Right lobe of liver (tissue), 6 donors: ENCODE measurements around the gene DAB2. TPM values are rescaled to one million over a fixed set of nuclear protein-coding genes. Genes with fewer than 3 reads are reported as not detected.

ENCODE experiments used
- ATAC-seq, 4 donors: fragments of 200-7000 bp; cut with Tn5 transposase; one replicate each; pipeline ENCODE4 v1.9.1; 2020; ENCODE audit warnings: mild to moderate bottlenecking in 4 of 4, moderate library complexity in 4 of 4
- DNase-seq, 3 donors: peaks; one replicate each; pipeline ENCODE4 v3.0.0-alpha.2; 2020
- H3K27ac ChIP-seq, 3 donors: fragments of 200-600 bp; one replicate each; pipeline ENCODE4 v1.8.0; 2022
- H3K27me3 ChIP-seq, 2 donors: fragments of 200-600 bp; one replicate each; pipeline ENCODE4 v1.8.0; 2022
- H3K36me3 ChIP-seq, 4 donors: fragments of 200-600 bp; sonication (generic) in 1 of 4; one replicate each; pipeline versions ENCODE4 v1.5.1 to v1.8.0; 2017 to 2022; ENCODE audit warnings: control low read depth in 1 of 4
- H3K4me1 ChIP-seq, 4 donors: fragments of 200-600 bp; sonication (generic) in 1 of 4; one replicate each; pipeline versions ENCODE4 v1.5.1 to v1.8.0; 2017 to 2022; ENCODE audit warnings: control low read depth in 1 of 4
- H3K4me3 ChIP-seq, 3 donors: fragments of 200-600 bp; one replicate each; pipeline ENCODE4 v1.8.0; 2022
- H3K9me3 ChIP-seq, 4 donors: fragments of 200-600 bp; sonication (generic) in 1 of 4; one replicate each; pipeline versions ENCODE4 v1.5.1 to v1.8.0; 2017 to 2022; ENCODE audit warnings: control low read depth in 1 of 4
- CTCF ChIP-seq, 4 donors: fragments of 200-600 bp in 3 of 4; fragments of 450-650 bp in 1 of 4; IDR thresholded peaks; one replicate each; pipeline versions ENCODE4 v1.5.1 to v1.8.0; 2016 to 2022; ENCODE audit warnings: antibody characterized with exemption in 4 of 4, mild to moderate bottlenecking in 2 of 4
- POLR2A ChIP-seq: fragments of 450-650 bp; IDR thresholded peaks from one replicate; pipeline ENCODE4 v1.6.1; 2017; ENCODE audit warnings: antibody characterized with exemption, mild to moderate bottlenecking
- WGBS: methylation state at CpG from one replicate; pipeline ENCODE4 v1.1.6; 2018; ENCODE audit warnings: low coverage, low lambda C conversion rate; ENCODE audit not compliant: insufficient coverage; ENCODE audit errors: missing lambda C conversion rate; 5-methylcytosine and 5-hydroxymethylcytosine counted together
- intact Hi-C, 2 donors: fragments of 100-400 bp; cut with DNase I; formaldehyde crosslinking; loops; one replicate each; pipeline versions ENCODE4 v1.11.2 to v1.14.1; 2022
- total RNA-seq, 6 experiments: library from RNA; depleted of rRNA in 2 of 6; stranded (reverse); fragments of >200 nt in 2 of 6; fragmentation: NEBNext Ultra II Directional in 3 of 6; extraction: Animal tissue kit (Norgen Biotek cat#: 25700) in 3 of 6; gene quantifications; one replicate each; pipeline versions ENCODE4 v1.1.0 to v1.2.4, GENCODE V29; 2016 to 2023
- donor health status: DM: no; HTN: yes; CAD: no.
- donor health status: DM: no; HTN: no; CAD: no.
- donor health status: DM: no; HTN: no; CAD: no.
- donor health status: DM: no; HTN: yes; CAD: no.
- donor health status: DM: no; HTN: yes; CAD: no.

The DAB2 gene
- total RNA-seq, 6 experiments from 2014 or later = 7.3 to 32.8 (median 14.0) TPM

- no peaks in the 10 kb centered on the region for H3K36me3 ChIP-seq
- DNase-seq = no peak
- intact Hi-C loops = no loop called here
- TF ChIP-seq CTCF (IDR thresholded peaks at IDR 0.05) (no peak), POLR2A (no peak)
- no peaks in the 10 kb centered on the region for H3K9me3 ChIP-seq
- no peaks in the 10 kb centered on the region for H3K27me3 ChIP-seq
- ATAC-seq = no peak
- WGBS = 100% methylated on average over 1 of the region's 3 CpGs
- no peaks in the 10 kb centered on the region for H3K4me1 ChIP-seq
- H3K27ac ChIP-seq = no peak overlapping the region
- no peak overlapping the region for H3K4me3 ChIP-seq
Measured at GRCh38 chr5:39459071-39459470, 34.3 kb upstream of the DAB2 start.

GRCh38 chr5:39455645-39456044, 30.9 kb upstream of the DAB2 start:
- ATAC-seq = no peak
- H3K36me3 ChIP-seq = no peaks in the 10 kb centered on the region
- 57% methylated on average over 7 of the region's 7 CpGs for WGBS
- no peak for TF ChIP-seq CTCF (IDR thresholded peaks at IDR 0.05)
- no peak for TF ChIP-seq POLR2A
- H3K9me3 ChIP-seq = no peaks in the 10 kb centered on the region
- H3K27me3 ChIP-seq = no peaks in the 10 kb centered on the region
- H3K4me1 ChIP-seq = no peaks in the 10 kb centered on the region
- no peak overlapping the region for H3K27ac ChIP-seq
- no peak for DNase-seq
- H3K4me3 ChIP-seq = no peak overlapping the region
- intact Hi-C loops = no loop called here

DNA sequence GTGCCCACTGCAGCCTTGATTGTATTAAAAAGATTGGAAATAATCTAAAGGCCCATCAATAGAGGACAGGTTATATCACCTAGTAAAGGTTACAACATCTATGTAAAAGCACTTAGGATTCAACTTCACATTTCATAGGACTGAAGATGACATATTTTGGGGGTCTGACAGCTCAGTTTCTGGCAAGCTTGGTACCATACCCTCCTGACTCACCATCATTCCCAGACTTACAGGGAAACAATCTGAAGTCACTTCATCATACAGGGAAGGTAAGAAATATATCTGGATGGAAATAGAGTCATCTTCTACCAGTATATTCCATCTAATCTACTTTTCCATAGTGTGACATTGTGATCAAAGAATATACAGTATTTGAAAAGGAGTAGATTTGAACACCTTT, 28.8 kb upstream of the DAB2 start:
- Histone ChIP-seq H3K27me3 (no peaks in the 10 kb centered on the region), H3K4me3 (no peak overlapping the region), H3K36me3 (no peaks in the 10 kb centered on the region), H3K4me1 (no peaks in the 10 kb centered on the region), H3K9me3 (no peaks in the 10 kb centered on the region), H3K27ac (no peak overlapping the region)
- TF ChIP-seq POLR2A = no peak
- TF ChIP-seq CTCF (IDR thresholded peaks at IDR 0.05) = no peak
- intact Hi-C loops = no loop called here
- no peak for DNase-seq
- ATAC-seq = no peak

- H3K27me3 ChIP-seq = no peaks in the 10 kb centered on the region
- H3K9me3 ChIP-seq = no peaks in the 10 kb centered on the region
- H3K4me3 ChIP-seq = no peak overlapping the region
- TF ChIP-seq CTCF (IDR thresholded peaks at IDR 0.05) (no peak), POLR2A (no peak)
- 63% methylated on average over 2 of the region's 2 CpGs for WGBS
- no peaks in the 10 kb centered on the region for H3K36me3 ChIP-seq
- intact Hi-C loops = no loop called here
- DNase-seq (no peak), ATAC-seq (peak in 1 of 4 donors; percentile 42)
- no peaks in the 10 kb centered on the region for H3K4me1 ChIP-seq
- no peak overlapping the region for H3K27ac ChIP-seq
Measured at GRCh38 chr5:39452846-39453245, 28.1 kb upstream of the DAB2 start.

DNA sequence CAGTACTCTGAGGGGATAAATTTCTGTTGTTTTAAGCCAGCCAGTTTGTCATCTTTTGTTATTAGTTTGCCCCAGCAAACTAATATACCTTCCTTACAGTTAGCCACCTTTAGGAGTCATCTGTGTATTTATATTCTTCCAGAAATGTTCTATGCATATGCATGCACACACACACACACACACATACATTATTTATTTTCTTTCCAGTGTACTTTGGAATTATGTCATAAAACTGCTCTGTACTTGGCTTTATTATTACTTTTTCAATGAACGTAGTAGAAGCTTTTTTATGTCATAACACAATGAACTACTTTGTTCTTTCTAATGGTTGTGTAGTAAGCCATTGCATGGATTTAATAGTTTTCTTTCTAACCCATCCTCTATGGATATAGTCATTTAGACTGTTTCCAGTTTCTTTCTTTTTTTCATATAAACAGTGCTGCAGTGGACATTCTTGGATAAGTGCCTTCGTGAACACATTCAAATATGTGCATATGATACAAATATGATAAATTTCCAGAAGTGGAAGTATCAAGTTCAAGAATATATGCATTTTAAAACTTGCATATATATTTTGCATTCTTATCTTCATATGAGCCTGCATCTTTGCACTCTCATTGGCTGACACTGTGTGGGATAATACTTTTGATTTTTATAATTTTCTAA, 26.6 kb upstream of the DAB2 start:
- intact Hi-C loops = no loop called here
- no peak for ATAC-seq
- Histone ChIP-seq H3K4me3 (no peak overlapping the region), H3K27me3 (no peaks in the 10 kb centered on the region), H3K9me3 (no peaks in the 10 kb centered on the region), H3K4me1 (no peaks in the 10 kb centered on the region), H3K36me3 (no peaks in the 10 kb centered on the region), H3K27ac (no peak overlapping the region)
- TF ChIP-seq POLR2A (no peak), CTCF (IDR thresholded peaks at IDR 0.05) (no peak)
- WGBS = 34% methylated on average over 2 of the region's 2 CpGs
- DNase-seq = no peak
